HepG2 (cell line): Measurements from ENCODE around the gene ARHGAP5. TPM values are rescaled to one million over a fixed set of nuclear protein-coding genes. Genes with fewer than 3 reads are reported as not detected.
A peak's percentile ranks its signal among the peaks of the same experiment; 100 is the strongest.

Experiments used
- BRCA1 ChIP-seq: sonication (generic); formaldehyde crosslinking; IDR thresholded peaks from 2 replicates; pipeline ENCODE4 v1.4.0; 2020; ENCODE audit warnings: missing genetic modification reagents
- DPF2 ChIP-seq: sonication (generic); formaldehyde crosslinking; IDR thresholded peaks from 2 replicates; pipeline ENCODE4 v1.4.0; 2020; ENCODE audit warnings: mild to moderate bottlenecking, low read depth, missing genetic modification reagents, borderline replicate concordance
- GABPA ChIP-seq, 2 experiments: IDR thresholded peaks; 2 replicates each; pipeline ENCODE4 v1.6.1; 2011 to 2016; ENCODE audit warnings: low read depth in 2 of 2, low read length in 1 of 2, missing biosample characterization in 1 of 2, missing genetic modification characterization in 1 of 2
- GATA4 ChIP-seq: sonication (generic); IDR thresholded peaks from 2 replicates; pipeline ENCODE4 v1.6.1; 2016; ENCODE audit warnings: antibody characterized with exemption, low read depth, borderline replicate concordance
- JDP2 ChIP-seq: sonication (generic); formaldehyde crosslinking; IDR thresholded peaks from 2 replicates; pipeline ENCODE4 v1.8.1; 2022; ENCODE audit warnings: missing genetic modification reagents, borderline replicate concordance
- KAT8 ChIP-seq: IDR thresholded peaks from 2 replicates; pipeline ENCODE4 v1.6.1; 2016; ENCODE audit warnings: missing genetic modification reagents, missing compliant biosample characterization
- KDM2A ChIP-seq: sonication (generic); formaldehyde crosslinking; IDR thresholded peaks from 2 replicates; pipeline ENCODE4 v1.4.0; 2020; ENCODE audit warnings: low read depth, missing genetic modification reagents, borderline replicate concordance
- MAFK ChIP-seq, 2 experiments: IDR thresholded peaks in 1 of 2; conservative IDR thresholded peaks in 1 of 2; 2 replicates each; pipeline ENCODE4 v1.6.1; 2011; ENCODE audit warnings: improper control_type of control experiment in 2 of 2, low read length in 2 of 2
- MED13 ChIP-seq: sonication (generic); formaldehyde crosslinking; IDR thresholded peaks from 2 replicates; pipeline ENCODE4 v1.5.0; 2020; ENCODE audit warnings: missing genetic modification reagents
- NFE2 ChIP-seq: sonication (generic); formaldehyde crosslinking; IDR thresholded peaks from 2 replicates; pipeline ENCODE4 v1.4.0; 2020; ENCODE audit warnings: missing genetic modification reagents
- NKX3-1 ChIP-seq: sonication (generic); formaldehyde crosslinking; IDR thresholded peaks from 2 replicates; pipeline ENCODE4 v1.5.0; 2020; ENCODE audit warnings: missing genetic modification reagents
- RARA ChIP-seq: IDR thresholded peaks from 2 replicates; pipeline ENCODE4 v1.6.1; 2016; ENCODE audit warnings: missing genetic modification reagents, missing compliant biosample characterization
- SRSF4 ChIP-seq: fragments of 200-400 bp; formaldehyde crosslinking; IDR thresholded peaks from one replicate; pipeline ENCODE4 v1.6.1; 2018; ENCODE audit warnings: mild to moderate bottlenecking, low read depth, low read length, moderate library complexity; ENCODE audit not compliant: poor library complexity, severe bottlenecking
- TCF12 ChIP-seq, 2 experiments: fragments of 450-650 bp in 1 of 2; sonication (generic) in 1 of 2; formaldehyde crosslinking in 1 of 2; IDR thresholded peaks; 2 replicates each; pipeline versions ENCODE4 v1.6.1 to v1.8.0; 2017 to 2022; ENCODE audit warnings: antibody characterized with exemption in 1 of 2, mild to moderate bottlenecking in 1 of 2, missing genetic modification reagents in 1 of 2, moderate library complexity in 1 of 2
- ZNF496 ChIP-seq: sonication (generic); formaldehyde crosslinking; IDR thresholded peaks from 2 replicates; pipeline ENCODE4 v1.8.1; 2023; ENCODE audit warnings: mild to moderate bottlenecking, moderate library complexity, missing genetic modification reagents; ENCODE audit not compliant: insufficient replicate concordance
- ZNF605 ChIP-seq: sonication (generic); formaldehyde crosslinking; IDR thresholded peaks from 2 replicates; pipeline ENCODE4 v1.8.0; 2022; ENCODE audit warnings: mild to moderate bottlenecking, missing genetic modification reagents
- ZNF674 ChIP-seq: sonication (generic); formaldehyde crosslinking; IDR thresholded peaks from 2 replicates; pipeline ENCODE4 v1.5.0; 2020; ENCODE audit warnings: low read depth, mild to moderate bottlenecking, missing genetic modification reagents
- ZSCAN21 ChIP-seq: sonication (generic); formaldehyde crosslinking; IDR thresholded peaks from 2 replicates; pipeline ENCODE4 v1.8.0; 2022; ENCODE audit warnings: mild to moderate bottlenecking, missing genetic modification reagents, moderate library complexity, borderline replicate concordance
- polyA plus RNA-seq, 8 experiments: library from polyadenylated mRNA; depleted of rRNA in 3 of 8; stranded (reverse) in 7 of 8; unstranded in 1 of 8; fragments of >200 nt; fragmentation: Illumina TruSeq in 4 of 8; extraction: Trizol in 4 of 8; gene quantifications; 2 replicates each; pipeline versions ENCODE4 v1.2.1 to v1.2.3, GENCODE V29; 2011 to 2016; ENCODE audit warnings: low read depth in 4 of 8, missing spikeins in 1 of 8, mixed read lengths in 1 of 8; ENCODE audit not compliant: insufficient read depth in 1 of 8
- total RNA-seq, 5 experiments: library from RNA; depleted of rRNA; stranded (reverse); fragments of >200 nt; fragmentation: Illumina TruSeq; extraction: Trizol; gene quantifications; 2 replicates each; pipeline ENCODE4 v1.2.3, GENCODE V29; 2016; ENCODE audit warnings: low read depth in 1 of 5
- TF ChIP-seq, protein P1 (sequence below): sonication (generic); formaldehyde crosslinking; IDR thresholded peaks from 2 replicates; pipeline ENCODE4 v1.4.0; 2020; ENCODE audit warnings: missing genetic modification reagents
- TF ChIP-seq, protein P2 (sequence below): IDR thresholded peaks from 2 replicates; pipeline ENCODE4 v1.6.1; 2018; ENCODE audit warnings: missing genetic modification reagents, mild to moderate bottlenecking, missing compliant biosample characterization
- TF ChIP-seq, protein P3 (sequence below): sonication (generic); formaldehyde crosslinking; conservative IDR thresholded peaks from 2 replicates; pipeline ENCODE4 v1.4.0; 2020; ENCODE audit warnings: missing genetic modification reagents

The ARHGAP5 gene
- total and polyA plus RNA-seq, 2 of the 13 experiments (the other 11 are each of a cell fraction or from before 2014, with no cell fraction given) = 33.7 to 144 TPM

DNA sequence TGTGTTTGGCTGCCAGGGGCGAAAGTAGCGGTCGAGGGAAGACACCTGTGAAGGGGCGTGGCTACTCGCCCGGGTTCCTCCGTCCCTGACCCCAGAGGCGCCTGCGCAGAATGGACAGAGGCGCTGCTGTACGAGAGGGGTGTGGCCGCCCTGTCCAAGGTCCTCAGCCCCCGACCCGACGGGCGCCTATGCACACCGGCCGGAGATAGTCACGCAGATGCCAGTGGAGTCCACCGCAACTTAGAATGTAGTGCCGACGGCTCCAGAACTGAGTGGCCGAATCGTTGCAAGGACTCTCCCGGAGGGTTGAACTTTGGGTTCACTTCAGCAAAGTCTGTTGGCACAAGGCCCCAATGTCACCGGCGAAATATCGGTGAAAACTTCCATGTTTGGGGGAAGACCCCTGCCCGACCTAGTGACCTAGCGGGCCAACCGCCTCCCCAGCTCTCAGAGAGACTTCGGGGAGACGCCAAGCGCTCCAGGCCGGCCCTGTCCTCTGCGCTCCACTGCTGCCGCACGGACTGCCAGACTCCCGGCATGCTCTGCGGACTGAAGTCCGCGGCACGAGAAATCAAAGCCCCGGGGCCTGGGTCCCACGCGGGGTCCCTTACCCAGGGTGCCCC is 124.2 kb downstream of the ARHGAP5 start (continued):
- TF ChIP-seq ZNF605 (CRISPR knock-in tag) = peak; percentile 99
- 0 out of 2 replicates have a peak, but pooled peaks have one; percentile 64 for TF ChIP-seq MED13 (CRISPR knock-in tag)
- peak; percentile 93 for TF ChIP-seq ZNF674 (CRISPR knock-in tag)
- peak; percentile 98 for TF ChIP-seq KDM2A (CRISPR knock-in tag)
- no peak for TF ChIP-seq SRSF4
- TF ChIP-seq BRCA1 (CRISPR knock-in tag) = peak; percentile 67
- no peak for TF ChIP-seq MAFK (conservative IDR thresholded peaks at IDR 0.05 in 1 of 2, IDR thresholded peaks at IDR 0.05 in 1 of 2; ENCODE audit: low read length in 2 of 2)
- peak; percentile 86 for TF ChIP-seq NKX3-1
- no peak for TF ChIP-seq GABPA (IDR thresholded peaks at IDR 0.05; ENCODE audit: low read depth, low read length)
- TF ChIP-seq GABPA (CRISPR knock-in tag; IDR thresholded peaks at IDR 0.05; ENCODE audit: low read depth) = no peak
- no peak for TF ChIP-seq TCF12 (IDR thresholded peaks at IDR 0.05)
- peak; percentile 93 for TF ChIP-seq TCF12 (CRISPR knock-in tag; IDR thresholded peaks at IDR 0.05)
- TF ChIP-seq, protein P1, sequence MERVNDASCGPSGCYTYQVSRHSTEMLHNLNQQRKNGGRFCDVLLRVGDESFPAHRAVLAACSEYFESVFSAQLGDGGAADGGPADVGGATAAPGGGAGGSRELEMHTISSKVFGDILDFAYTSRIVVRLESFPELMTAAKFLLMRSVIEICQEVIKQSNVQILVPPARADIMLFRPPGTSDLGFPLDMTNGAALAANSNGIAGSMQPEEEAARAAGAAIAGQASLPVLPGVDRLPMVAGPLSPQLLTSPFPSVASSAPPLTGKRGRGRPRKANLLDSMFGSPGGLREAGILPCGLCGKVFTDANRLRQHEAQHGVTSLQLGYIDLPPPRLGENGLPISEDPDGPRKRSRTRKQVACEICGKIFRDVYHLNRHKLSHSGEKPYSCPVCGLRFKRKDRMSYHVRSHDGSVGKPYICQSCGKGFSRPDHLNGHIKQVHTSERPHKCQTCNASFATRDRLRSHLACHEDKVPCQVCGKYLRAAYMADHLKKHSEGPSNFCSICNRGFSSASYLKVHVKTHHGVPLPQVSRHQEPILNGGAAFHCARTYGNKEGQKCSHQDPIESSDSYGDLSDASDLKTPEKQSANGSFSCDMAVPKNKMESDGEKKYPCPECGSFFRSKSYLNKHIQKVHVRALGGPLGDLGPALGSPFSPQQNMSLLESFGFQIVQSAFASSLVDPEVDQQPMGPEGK (CRISPR knock-in tag) = peak; percentile 90
- TF ChIP-seq DPF2 = peak; percentile 68; the same call in 1 of the 2 replicates
- TF ChIP-seq RARA (CRISPR knock-in tag) = peak; percentile 89
- TF ChIP-seq ZSCAN21 (CRISPR knock-in tag) = peak; percentile 79; the same call in 1 of the 2 replicates
- TF ChIP-seq, protein P2, sequence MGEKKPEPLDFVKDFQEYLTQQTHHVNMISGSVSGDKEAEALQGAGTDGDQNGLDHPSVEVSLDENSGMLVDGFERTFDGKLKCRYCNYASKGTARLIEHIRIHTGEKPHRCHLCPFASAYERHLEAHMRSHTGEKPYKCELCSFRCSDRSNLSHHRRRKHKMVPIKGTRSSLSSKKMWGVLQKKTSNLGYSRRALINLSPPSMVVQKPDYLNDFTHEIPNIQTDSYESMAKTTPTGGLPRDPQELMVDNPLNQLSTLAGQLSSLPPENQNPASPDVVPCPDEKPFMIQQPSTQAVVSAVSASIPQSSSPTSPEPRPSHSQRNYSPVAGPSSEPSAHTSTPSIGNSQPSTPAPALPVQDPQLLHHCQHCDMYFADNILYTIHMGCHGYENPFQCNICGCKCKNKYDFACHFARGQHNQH = peak; percentile 90
- peak; percentile 85 for TF ChIP-seq GATA4
- no peak; the same call in 1 of the 2 replicates for TF ChIP-seq NFE2 (CRISPR knock-in tag)
- TF ChIP-seq ZNF496 (CRISPR knock-in tag) = no peak
- TF ChIP-seq, protein P3, sequence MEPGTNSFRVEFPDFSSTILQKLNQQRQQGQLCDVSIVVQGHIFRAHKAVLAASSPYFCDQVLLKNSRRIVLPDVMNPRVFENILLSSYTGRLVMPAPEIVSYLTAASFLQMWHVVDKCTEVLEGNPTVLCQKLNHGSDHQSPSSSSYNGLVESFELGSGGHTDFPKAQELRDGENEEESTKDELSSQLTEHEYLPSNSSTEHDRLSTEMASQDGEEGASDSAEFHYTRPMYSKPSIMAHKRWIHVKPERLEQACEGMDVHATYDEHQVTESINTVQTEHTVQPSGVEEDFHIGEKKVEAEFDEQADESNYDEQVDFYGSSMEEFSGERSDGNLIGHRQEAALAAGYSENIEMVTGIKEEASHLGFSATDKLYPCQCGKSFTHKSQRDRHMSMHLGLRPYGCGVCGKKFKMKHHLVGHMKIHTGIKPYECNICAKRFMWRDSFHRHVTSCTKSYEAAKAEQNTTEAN (CRISPR knock-in tag) = peak; percentile 91
- TF ChIP-seq JDP2 (CRISPR knock-in tag) = no peak
- peak; percentile 94 for TF ChIP-seq KAT8
